ENCODE results near the gene HPSE. TPM values are rescaled to one million over a fixed set of nuclear protein-coding genes. Genes with fewer than 3 reads are reported as not detected.

HPSE gene
- total and polyA plus RNA-seq, 2 experiments from 2014 or later, result 0.06 TPM; not detected in 1

Other genes with a start within 250 kb of the HPSE start
- gene PLAC8, start 220.1 kb downstream of the HPSE start, total RNA-seq, result not detected in 2 replicates
- 0.21 and 1.9 TPM in 2 replicates for gene PLAC8, start 220.1 kb downstream of the HPSE start, polyA plus RNA-seq
- gene COQ2, start 50.0 kb downstream of the HPSE start, total RNA-seq, result 6.1 and 6.4 TPM in 2 replicates
- 14.6 and 20.0 TPM in 2 replicates for gene COQ2, start 50.0 kb downstream of the HPSE start, polyA plus RNA-seq
- gene HELQ, start 121.0 kb upstream of the HPSE start, total RNA-seq, result 15.3 and 20.5 TPM in 2 replicates
- gene HELQ, start 121.0 kb upstream of the HPSE start, polyA plus RNA-seq, result 12.6 and 17.9 TPM in 2 replicates
- gene MRPS18C, start 121.2 kb upstream of the HPSE start, total RNA-seq, result 14.6 and 51.4 TPM in 2 replicates
- gene MRPS18C, start 121.2 kb upstream of the HPSE start, polyA plus RNA-seq, result 114 and 116 TPM in 2 replicates
- 8.9 and 14.6 TPM in 2 replicates for gene ABRAXAS1, start 150.3 kb upstream of the HPSE start, total RNA-seq
- 5.1 and 8.5 TPM in 2 replicates for gene ABRAXAS1, start 150.3 kb upstream of the HPSE start, polyA plus RNA-seq
- 2.3 and 5.1 TPM in 2 replicates for gene GPAT3, start 201.3 kb upstream of the HPSE start, total RNA-seq
- 3.1 and 5.1 TPM in 2 replicates for gene GPAT3, start 201.3 kb upstream of the HPSE start, polyA plus RNA-seq

All from cardiac muscle cell (in vitro differentiated cells and primary cell).